GM18499 (cell line): ENCODE results near the gene WSB2.
"Not testable (repeated sequence)": the region's sequence is repeated elsewhere in the genome, so short reads cannot be mapped to it uniquely, and the experiment has no call there.

Experiments used
- ATAC-seq: cut with Tn5 transposase; IDR thresholded peaks from one replicate; pipeline ENCODE4 v1.9.1; 2021; ENCODE audit warnings: moderate number of reproducible peaks; ENCODE audit not compliant: insufficient read depth, unreplicated experiment

The WSB2 gene

GRCh38 chr12:118061011-118061872, at the start of gene WSB2:
WSB2 (minus strand) TSS chr12:118061179; CDS start chr12:118061048, 131 bp downstream.
- ATAC-seq, result no peak

- ATAC-seq, result no peak
These were observed 48.1 kb upstream of the WSB2 start for GRCh38 chr12:118109088-118109487.

- ATAC-seq, result no peak
These were observed 46.7 kb upstream of the WSB2 start for GRCh38 chr12:118107694-118108093.

- no peak for ATAC-seq
These were observed 46.0 kb upstream of the WSB2 start for GRCh38 chr12:118107011-118107410.

- no peak for ATAC-seq
These were observed 42.8 kb upstream of the WSB2 start, which contains the start of gene VSIG10 for GRCh38 chr12:118103601-118104382. VSIG10 (minus strand) TSS chr12:118104011; CDS start chr12:118103671, 340 bp downstream.

GRCh38 chr12:118103201-118103600, 42.2 kb upstream of the WSB2 start:
- no peak for ATAC-seq

- no peak for ATAC-seq
These were observed 41.6 kb upstream of the WSB2 start for GRCh38 chr12:118102609-118103008.

GRCh38 chr12:118102070-118102469, 41.1 kb upstream of the WSB2 start:
- ATAC-seq, result no peak

- ATAC-seq, result no peak
These were observed 40.1 kb upstream of the WSB2 start for GRCh38 chr12:118101051-118101450.

GRCh38 chr12:118098911-118099671, 38.1 kb upstream of the WSB2 start:
- no peak for ATAC-seq

- no peak for ATAC-seq
These were observed 37.4 kb upstream of the WSB2 start for GRCh38 chr12:118098401-118098800.

- ATAC-seq, result no peak
These were observed 33.1 kb upstream of the WSB2 start for GRCh38 chr12:118094039-118094438.

GRCh38 chr12:118089782-118090181, 28.8 kb upstream of the WSB2 start:
- ATAC-seq, result no peak

- no peak for ATAC-seq
These were observed 21.2 kb upstream of the WSB2 start for GRCh38 chr12:118082161-118082560.

- not testable (repeated sequence) for ATAC-seq
These were observed 20.5 kb upstream of the WSB2 start for GRCh38 chr12:118081521-118081920.

- no peak for ATAC-seq
These were observed 12.8 kb upstream of the WSB2 start for GRCh38 chr12:118073768-118074167.

- no peak for ATAC-seq
These were observed 9.7 kb upstream of the WSB2 start for GRCh38 chr12:118070650-118071049.

- no peak for ATAC-seq
These were observed 7.5 kb upstream of the WSB2 start for GRCh38 chr12:118068445-118068844.

GRCh38 chr12:118065380-118065779, 4.4 kb upstream of the WSB2 start:
- no peak for ATAC-seq

GRCh38 chr12:118064608-118065007, 3.6 kb upstream of the WSB2 start:
- no peak for ATAC-seq
